Panc1 (cell line): ENCODE measurements around the gene MIOS.

Experiments
- SIN3A ChIP-seq: IDR thresholded peaks from 2 replicates; pipeline ENCODE4 v1.6.1; 2012; ENCODE audit warnings: low read depth, mild to moderate bottlenecking, low read length, moderate library complexity, borderline replicate concordance; ENCODE audit not compliant: insufficient read depth
- TF ChIP-seq, protein P1 (sequence below): fragments of 450-650 bp; IDR thresholded peaks from 2 replicates; pipeline ENCODE4 v1.5.1; 2017; ENCODE audit warnings: mild to moderate bottlenecking

DNA sequence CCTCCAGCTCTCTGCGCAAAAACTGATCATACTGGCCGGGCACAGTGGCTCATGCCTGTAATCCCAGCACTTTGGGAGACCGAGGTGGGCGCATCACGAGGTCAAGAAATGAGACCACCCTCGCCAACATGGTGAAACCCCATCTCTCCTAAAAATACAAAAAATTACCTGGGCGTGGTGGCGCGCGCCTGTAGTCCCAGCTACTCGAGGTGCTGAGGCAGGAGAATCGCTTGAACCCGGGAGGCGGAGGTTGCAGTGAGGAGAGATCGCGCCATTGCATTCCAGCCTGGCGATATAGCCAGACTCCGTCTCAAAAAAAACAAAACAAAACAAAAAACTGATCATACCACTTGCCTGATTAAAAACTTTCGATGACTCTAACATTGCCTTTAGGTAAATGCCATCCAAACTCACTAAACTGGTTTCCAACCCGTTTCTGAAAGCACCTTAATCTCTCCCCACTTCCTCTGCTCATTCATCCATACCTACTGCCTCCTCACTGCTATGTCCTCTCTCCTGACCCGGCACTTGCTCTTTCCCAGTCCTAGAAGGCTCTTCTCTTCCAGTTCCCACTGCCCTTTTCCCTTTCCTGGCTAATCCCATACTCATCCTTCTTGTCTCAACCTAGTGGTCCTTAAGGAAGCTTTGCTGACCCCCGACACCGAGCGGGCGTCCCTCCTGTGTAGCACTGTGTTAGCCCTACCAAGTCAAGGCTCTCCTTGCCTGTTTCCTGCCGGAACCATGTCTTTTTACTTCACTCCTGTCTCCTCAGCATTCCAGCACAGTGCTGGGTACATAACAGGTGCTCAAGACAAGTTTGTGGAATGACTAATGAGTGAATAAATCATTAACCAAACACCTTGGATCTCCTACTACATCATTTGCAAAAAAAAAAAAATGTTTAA, 686 bp upstream of the MIOS start:
- TF ChIP-seq, protein P1, sequence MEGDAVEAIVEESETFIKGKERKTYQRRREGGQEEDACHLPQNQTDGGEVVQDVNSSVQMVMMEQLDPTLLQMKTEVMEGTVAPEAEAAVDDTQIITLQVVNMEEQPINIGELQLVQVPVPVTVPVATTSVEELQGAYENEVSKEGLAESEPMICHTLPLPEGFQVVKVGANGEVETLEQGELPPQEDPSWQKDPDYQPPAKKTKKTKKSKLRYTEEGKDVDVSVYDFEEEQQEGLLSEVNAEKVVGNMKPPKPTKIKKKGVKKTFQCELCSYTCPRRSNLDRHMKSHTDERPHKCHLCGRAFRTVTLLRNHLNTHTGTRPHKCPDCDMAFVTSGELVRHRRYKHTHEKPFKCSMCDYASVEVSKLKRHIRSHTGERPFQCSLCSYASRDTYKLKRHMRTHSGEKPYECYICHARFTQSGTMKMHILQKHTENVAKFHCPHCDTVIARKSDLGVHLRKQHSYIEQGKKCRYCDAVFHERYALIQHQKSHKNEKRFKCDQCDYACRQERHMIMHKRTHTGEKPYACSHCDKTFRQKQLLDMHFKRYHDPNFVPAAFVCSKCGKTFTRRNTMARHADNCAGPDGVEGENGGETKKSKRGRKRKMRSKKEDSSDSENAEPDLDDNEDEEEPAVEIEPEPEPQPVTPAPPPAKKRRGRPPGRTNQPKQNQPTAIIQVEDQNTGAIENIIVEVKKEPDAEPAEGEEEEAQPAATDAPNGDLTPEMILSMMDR, result no peak
- TF ChIP-seq SIN3A, result no peak
